H7 (cell line): ENCODE measurements around the gene AKAP9. TPM values are rescaled to one million over a fixed set of nuclear protein-coding genes. Genes with fewer than 3 reads are reported as not detected.
A peak's percentile ranks its signal among the peaks of the same experiment; 100 is the strongest.
"Not testable (repeated sequence)": the region's sequence is repeated elsewhere in the genome, so short reads cannot be mapped to it uniquely, and the experiment has no call there.

Experiments
- DNase-seq: peaks from one replicate; pipeline ENCODE4 v3.0.0; 2012
- H3K27me3 ChIP-seq: 2 replicates; pipeline ENCODE4 v1.6.0; 2011; ENCODE audit warnings: mild to moderate bottlenecking, low read length; ENCODE audit not compliant: control insufficient read depth, insufficient read depth
- H3K36me3 ChIP-seq: replicated peaks from 2 replicates; pipeline ENCODE4 v1.5.1; 2011; ENCODE audit warnings: low read length; ENCODE audit not compliant: control insufficient read depth, insufficient read depth
- H3K4me3 ChIP-seq: 2 replicates; pipeline ENCODE4 v1.5.1; 2011; ENCODE audit warnings: low read depth, mild to moderate bottlenecking, control low read depth, low read length, moderate library complexity; ENCODE audit not compliant: insufficient read depth
- total RNA-seq: library from RNA; depleted of rRNA; stranded (reverse); fragments of >200 nt; shearing (Covaris generic); gene quantifications from 2 replicates; pipeline ENCODE4 v1.2.3, GENCODE V29; 2014; rRNA removed

Gene AKAP9
- 9.5 and 16.3 TPM in 2 replicates for total RNA-seq

DNA sequence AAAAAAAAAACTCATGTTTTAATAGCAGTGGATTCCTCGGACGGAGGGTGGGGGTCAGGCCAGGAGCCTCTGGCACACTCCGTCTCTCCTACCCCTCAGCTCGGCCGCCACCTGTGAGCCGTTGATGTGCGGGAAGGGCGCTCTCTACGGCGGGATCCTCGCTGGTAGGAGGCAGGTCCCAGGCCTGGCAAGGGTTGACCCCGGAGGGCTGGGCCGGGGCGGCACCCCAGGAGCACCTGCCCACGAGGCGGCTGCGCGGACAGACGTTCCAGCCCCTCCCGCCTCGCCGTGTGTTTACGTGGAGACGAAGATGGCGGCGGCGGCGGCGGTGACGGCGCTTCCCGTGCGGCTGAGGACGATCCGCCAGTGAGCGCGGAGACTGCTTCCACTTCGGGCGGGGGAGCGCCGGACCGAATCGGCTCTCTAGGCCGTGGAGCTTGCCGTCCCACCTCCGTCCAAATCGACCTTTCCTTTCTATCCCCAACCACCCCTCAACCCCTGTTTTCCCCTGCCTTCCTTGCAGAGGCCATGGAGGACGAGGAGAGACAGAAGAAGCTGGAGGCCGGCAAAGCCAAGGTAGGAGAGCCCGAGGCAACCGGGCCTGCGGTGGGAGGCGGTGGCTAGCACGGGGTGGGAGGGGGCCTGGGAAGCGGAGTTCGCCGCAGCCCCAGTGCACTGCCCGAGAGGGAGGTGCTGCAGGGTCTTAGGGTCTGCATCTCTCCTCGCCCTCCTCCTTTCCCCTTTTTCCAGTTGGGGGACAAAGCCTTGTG, at the start of gene AKAP9:
Gene AKAP9 (plus strand): TSS at position 291 of the 770 bp plus-strand sequence. CDS start 238 bp downstream, at position 529.
- peaks cover 15% of the 10 kb centered on the region for H3K27me3 ChIP-seq
- peak; percentile 82 for DNase-seq
- no peaks in the 10 kb centered on the region for H3K36me3 ChIP-seq
- H3K4me3 ChIP-seq = peak within 1 kb of the TSS; percentile 83

DNA sequence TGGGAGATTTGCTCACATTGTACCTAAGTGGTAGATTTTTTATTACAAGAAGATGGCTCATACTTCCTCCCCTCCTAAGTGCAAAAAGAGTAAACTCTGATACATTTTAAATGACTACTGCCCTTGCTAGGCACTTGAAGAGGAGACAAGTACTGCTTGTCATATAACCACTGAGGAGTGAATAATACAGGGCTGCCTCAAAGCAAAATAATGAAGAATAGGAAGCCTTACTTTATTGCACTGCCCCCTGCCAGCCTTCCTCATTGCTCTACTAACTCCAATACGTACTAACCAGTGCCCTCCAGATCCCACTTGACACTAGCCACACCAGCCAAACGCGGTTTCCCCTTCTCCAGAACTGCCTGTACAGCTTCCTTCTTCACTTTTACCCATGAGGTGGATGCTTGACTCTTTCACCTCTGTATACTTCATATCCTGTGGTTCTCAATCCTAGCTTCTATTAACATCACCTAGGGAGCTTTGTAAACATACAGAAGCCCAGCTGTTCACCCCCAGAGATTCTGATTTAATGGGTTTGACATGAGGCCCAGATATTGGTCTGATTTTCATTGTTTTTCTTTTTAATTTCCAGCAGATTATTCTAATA, 48.5 kb upstream of the AKAP9 start:
- Histone ChIP-seq H3K4me3 (no peak overlapping the region), H3K27me3 (no peaks in the 10 kb centered on the region), H3K36me3 (no peaks in the 10 kb centered on the region)
- no peak for DNase-seq

DNA sequence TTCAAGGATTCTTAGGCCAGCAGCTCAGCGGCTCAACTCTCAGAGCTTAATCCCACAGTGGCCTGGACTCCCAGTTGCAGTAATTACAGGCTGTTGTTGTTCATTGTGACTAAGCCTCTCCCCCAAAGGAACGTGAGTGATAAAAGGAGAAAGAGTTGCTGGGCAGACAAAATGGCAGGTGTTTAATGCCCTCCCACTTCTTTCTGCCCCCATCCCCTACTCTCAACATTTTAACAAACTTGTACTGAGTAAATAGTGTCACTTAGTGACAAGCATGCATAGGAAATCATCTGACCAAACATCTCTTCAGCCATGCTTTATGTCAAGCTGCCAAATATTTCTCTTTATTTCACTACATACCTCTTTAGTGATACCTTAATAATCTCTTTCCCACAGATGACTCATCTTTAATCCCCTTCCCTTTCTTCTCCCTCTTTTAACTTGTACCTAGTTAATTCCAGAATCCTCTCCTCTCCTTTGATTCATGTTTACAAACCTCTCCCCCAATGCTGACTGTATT, 47.8 kb upstream of the AKAP9 start:
- Histone ChIP-seq H3K4me3 (no peak overlapping the region), H3K36me3 (no peaks in the 10 kb centered on the region), H3K27me3 (no peaks in the 10 kb centered on the region)
- peak; percentile 37 for DNase-seq

DNA sequence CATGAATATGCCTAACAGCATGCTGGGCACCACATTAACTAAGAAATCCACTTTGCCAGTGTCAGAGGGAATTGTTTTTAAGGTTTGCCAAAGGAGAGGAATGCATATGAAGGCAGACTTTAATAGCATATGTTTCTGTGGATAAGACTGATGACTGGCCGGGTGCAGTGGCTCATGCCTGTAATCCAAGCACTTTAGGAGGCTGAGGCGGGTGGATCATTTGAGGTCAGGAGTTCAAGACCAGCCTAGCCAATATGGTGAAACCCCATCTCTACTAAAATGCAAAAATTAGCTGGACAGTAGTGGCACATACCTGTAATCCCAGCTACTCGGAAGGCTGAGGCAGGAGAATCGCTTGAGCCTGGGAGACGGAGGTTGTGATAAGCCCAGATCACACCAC, 47.0 kb upstream of the AKAP9 start:
- not testable (repeated sequence) for DNase-seq, H3K36me3 ChIP-seq, H3K4me3 ChIP-seq, H3K27me3 ChIP-seq

DNA sequence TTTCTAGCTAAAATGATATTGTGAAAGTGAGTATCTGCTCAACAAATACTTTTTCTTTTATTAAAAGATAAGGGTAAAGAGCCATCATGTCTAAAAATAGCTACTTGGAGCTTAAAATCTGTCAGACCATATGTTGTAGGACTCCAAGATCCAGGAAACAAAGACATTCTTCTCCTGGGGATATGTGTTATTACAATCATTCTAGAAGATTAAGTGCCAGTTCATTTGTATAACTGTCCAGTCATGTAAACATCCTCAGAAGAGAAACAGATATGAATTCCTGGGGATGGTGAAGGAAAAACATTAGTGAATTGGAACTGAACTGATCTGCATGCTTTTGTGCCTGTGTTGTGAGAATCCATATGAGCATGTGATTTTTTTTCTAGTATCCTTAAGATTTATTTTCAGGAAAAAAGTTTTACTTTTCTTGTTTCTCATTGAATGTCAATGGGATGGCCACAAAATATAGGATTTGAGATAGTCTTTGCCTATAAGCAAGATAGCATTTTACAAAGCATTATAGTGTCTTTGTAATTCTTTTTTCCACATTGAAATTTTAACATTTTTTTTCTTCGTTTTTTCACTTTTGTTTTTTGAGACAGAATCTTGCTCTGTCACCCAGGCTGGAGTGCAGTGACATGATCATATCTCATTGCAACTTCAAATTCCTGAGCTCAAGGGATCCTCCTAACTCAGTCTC, 45.7 kb upstream of the AKAP9 start:
- DNase-seq = no peak
- Histone ChIP-seq H3K27me3 (no peaks in the 10 kb centered on the region), H3K36me3 (no peaks in the 10 kb centered on the region)

DNA sequence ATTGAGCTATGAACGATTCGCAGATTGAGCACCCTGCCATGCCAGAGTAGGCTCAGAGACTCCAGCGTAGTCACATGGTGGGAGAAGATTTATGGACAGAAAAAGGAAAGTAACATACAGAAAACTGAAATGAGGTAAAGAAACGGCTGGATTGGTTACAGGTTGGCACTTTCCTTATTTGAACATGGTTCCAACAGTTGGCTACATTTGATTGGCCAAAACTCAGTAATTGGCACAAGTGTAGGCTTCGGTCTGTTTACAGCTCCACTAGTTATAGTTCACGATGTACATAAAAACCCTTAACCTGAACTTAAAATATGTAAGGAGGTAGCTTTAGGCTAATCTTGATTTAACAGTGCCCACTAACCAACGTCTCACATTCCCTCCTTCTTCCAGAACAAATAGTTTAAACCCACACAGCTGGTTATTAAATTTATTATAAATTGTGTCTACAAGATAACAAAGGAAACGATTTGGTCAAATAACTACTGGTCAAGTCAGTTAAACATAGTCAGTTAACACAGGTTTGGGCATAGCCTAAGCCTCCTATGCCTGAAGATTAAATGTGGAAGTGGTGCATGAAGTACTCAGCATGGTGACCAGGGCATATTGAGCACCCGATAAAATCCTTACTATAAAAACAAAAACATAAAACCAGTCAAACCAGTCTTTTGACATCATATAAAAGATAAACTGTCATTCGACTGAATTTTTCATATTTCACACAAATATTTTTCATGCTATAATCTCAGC, 42.2 kb upstream of the AKAP9 start:
- H3K27me3 ChIP-seq = no peaks in the 10 kb centered on the region
- H3K36me3 ChIP-seq = no peaks in the 10 kb centered on the region
- DNase-seq = no peak
- H3K4me3 ChIP-seq = no peak overlapping the region

More for the DNA sequence above, 45.7 kb upstream of the AKAP9 start:
- no peak overlapping the region for H3K4me3 ChIP-seq

DNA sequence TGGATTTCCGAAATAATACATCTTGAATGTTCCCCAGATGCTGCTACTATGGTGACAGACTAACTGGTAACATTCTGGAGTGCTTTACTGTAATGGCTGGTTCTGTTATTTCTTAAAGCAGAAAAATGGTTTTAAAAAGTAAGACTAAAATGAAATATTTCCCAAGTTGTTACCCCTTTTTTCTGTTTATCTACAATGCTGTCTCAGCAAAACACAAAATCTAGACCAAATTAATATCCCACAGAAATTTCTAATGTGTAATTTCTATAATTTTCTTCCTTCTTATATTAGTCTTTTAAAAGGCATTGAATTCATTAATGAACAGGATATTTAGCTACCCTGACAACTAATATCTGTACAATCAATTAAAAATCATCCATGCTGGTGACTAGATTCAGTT, 41.1 kb upstream of the AKAP9 start:
- H3K4me3 ChIP-seq = no peak overlapping the region
- DNase-seq = no peak
- no peaks in the 10 kb centered on the region for H3K27me3 ChIP-seq
- H3K36me3 ChIP-seq = no peaks in the 10 kb centered on the region

DNA sequence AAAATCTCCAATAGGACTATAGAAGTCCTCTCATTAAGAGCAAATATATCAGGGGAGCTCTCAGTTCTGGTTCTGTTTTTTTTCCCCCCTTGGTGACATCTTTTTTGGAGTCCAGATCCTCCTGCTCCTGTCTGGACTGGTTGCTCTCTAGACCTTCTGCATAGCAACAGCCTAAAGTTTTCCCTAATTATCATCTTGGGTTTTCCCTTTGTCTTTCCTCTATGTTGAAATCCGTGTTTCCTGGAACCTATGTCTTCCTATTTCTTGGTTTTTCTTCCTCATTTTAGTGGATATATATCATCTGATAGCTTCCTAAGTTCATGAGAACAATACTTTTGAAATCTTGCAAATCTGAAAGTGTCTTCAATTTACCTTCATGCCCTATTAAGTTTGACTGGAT, 30.5 kb upstream of the AKAP9 start:
- DNase-seq = no peak
- Histone ChIP-seq H3K4me3 (no peak overlapping the region), H3K27me3 (no peaks in the 10 kb centered on the region; the same call in 1 of the 2 replicates), H3K36me3 (no peaks in the 10 kb centered on the region)

DNA sequence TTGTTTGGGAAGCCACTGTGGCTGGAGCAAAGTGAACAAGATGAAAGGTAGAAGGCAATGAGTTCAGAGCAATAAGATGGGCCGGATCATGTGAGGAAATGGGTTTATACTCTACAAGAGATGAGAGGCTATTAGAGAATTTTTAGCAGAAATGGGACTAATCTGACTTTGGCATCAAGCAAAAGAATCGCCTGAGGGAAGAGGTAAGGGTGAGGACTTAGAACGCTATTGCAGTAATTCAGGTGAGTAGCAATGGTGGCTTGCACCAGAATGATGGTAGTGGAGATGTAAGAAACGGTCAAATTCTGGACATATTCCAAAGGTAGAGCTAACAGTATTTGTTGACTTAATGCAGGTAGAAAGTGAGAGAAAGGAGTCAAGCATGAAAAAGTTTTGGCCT, 29.5 kb upstream of the AKAP9 start:
- no peak for DNase-seq
- Histone ChIP-seq H3K4me3 (no peak overlapping the region), H3K27me3 (no peaks in the 10 kb centered on the region; the same call in 1 of the 2 replicates), H3K36me3 (no peaks in the 10 kb centered on the region)

DNA sequence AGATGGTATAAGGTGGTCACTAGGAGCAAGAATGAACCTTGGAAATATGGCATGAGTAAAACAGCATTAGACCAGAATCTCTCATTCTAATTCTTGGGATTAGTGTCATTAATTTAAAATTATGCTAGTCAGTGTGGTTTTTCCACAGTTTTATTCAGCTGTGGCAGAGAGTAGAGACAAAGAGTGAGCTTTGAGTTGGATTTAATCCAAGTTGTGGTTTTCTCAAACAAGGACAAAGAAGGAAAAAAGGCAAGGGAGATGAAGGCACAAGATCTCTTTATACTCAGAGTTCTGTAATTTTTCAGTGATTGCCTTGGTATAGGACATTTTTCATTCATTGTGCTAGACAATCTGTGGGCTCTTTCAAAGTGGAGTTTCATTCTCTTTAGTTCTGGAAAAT, 28.2 kb upstream of the AKAP9 start:
- no peak for DNase-seq
- no peaks in the 10 kb centered on the region for H3K36me3 ChIP-seq
- no peak overlapping the region for H3K4me3 ChIP-seq
- H3K27me3 ChIP-seq = no peaks in the 10 kb centered on the region; the same call in 1 of the 2 replicates

DNA sequence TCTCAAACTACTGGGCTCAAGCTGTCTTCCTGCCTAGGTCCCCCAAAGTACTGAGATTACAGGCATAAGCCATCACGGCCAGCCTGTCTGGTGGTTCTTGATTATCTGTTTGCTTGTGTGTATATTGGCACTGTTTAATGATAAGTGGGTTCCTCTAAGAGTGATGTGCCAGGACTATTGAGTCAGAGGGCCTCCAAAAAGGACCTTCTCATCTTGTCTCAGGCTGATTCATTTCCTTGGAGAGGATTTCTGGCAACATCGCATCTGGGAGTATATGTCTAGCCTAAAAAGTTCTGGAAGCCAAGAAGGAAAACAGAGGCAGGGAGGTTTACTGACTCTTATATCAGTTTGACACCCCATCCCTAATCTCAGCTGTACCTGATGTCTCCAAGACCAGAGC, 27.1 kb upstream of the AKAP9 start:
- Histone ChIP-seq H3K27me3 (no peaks in the 10 kb centered on the region; the same call in 1 of the 2 replicates), H3K4me3 (no peak overlapping the region), H3K36me3 (no peaks in the 10 kb centered on the region)
- DNase-seq = no peak

DNA sequence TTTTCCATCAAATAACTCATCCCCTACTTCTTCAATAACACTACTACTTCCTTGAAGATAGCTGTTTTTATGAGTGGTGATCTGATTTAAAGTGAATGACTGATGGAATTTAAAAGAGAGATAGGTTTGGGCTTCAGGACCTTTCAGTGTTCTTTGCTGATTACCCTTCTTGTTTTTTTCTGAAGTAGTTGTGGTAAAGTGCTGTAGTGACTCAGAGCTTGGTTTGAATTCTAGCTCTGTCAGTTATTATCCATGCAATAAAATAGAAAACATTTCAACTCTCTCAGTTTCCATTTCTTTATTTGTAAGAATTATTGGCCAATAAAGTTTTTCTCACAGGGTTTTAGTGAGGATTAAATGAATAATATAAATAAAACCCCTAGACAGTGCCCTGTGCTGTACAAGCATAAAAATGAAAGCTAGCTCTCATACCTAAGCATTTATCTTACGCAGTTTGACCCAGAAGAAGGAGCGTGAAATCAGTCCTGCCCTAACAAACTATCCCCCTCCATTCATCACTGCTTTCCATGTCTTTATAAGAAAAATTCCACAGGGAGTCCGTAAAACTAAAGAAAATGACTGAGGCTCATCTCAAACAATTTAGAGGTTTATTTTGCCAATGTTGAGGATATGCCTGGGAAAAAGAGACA, 25.1 kb upstream of the AKAP9 start:
- DNase-seq = no peak
- H3K36me3 ChIP-seq = no peaks in the 10 kb centered on the region
- no peaks in the 10 kb centered on the region; the same call in 1 of the 2 replicates for H3K27me3 ChIP-seq
- H3K4me3 ChIP-seq = no peak overlapping the region

DNA sequence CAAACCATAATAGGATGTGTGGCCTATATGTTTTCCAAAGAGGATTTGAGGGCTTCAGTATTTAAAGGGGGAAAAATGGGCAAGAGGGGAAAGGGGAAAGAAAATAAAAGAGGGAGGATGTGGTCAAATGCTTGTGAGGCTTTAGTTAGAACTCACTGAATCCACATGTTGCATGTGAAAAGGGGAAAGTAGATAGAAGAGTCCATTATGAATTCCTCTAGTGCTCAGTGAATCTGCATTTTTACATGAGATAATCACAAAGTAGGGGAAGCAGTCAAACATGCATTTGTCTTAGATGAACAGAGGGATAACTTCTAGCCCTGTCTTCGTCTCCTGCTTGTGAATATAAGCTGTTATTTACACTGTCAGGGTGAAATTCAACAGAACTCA, 24.6 kb upstream of the AKAP9 start:
- Histone ChIP-seq H3K27me3 (no peaks in the 10 kb centered on the region; the same call in 1 of the 2 replicates), H3K4me3 (no peak overlapping the region), H3K36me3 (no peaks in the 10 kb centered on the region)
- DNase-seq = no peak

DNA sequence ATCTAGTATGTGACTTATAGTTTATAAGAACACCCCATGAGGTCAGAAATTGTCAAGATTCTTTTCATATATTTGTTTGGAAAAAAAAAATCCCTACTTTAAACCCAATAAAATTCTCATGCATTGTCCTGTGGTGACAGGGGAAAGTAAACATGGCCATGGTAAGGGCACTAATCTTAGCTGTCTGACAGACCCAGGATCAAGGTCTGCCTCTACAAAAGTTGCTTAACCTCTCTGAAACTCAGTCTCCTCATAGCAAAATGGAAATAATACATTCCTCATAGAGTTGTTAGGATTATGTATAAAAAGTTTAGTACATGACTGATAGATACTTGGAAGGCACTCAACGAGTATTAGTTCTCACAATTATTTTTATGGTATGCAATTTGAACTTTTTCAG, 22.3 kb upstream of the AKAP9 start:
- no peak for DNase-seq

More for the DNA sequence above, 22.3 kb upstream of the AKAP9 start:
- H3K36me3 ChIP-seq = no peaks in the 10 kb centered on the region
- no peaks in the 10 kb centered on the region for H3K27me3 ChIP-seq
- no peak overlapping the region for H3K4me3 ChIP-seq
